Measurements from ENCODE around the gene TMEM132C.

Gene TMEM132C

GRCh38 chr12:128288896-128289295, 21.9 kb downstream of the TMEM132C start:
- DNase-seq: no peak

GRCh38 chr12:128290938-128291337, 24.0 kb downstream of the TMEM132C start:
- DNase-seq: no peak

GRCh38 chr12:128298091-128298748, 31.2 kb downstream of the TMEM132C start:
- no peak for DNase-seq

GRCh38 chr12:128305336-128305892, 38.4 kb downstream of the TMEM132C start:
- DNase-seq: no peak

- DNase-seq: no peak
These were observed 40.8 kb downstream of the TMEM132C start for GRCh38 chr12:128307791-128308190.

- no peak for DNase-seq
These were observed 45.7 kb downstream of the TMEM132C start for GRCh38 chr12:128312661-128313060.

- no peak for DNase-seq
These were observed 47.0 kb downstream of the TMEM132C start for GRCh38 chr12:128313931-128314330.

- no peak for DNase-seq
These were observed 47.6 kb downstream of the TMEM132C start for GRCh38 chr12:128314611-128315010.

GRCh38 chr12:128316078-128316477, 49.1 kb downstream of the TMEM132C start:
- no peak for DNase-seq

- DNase-seq: no peak
These were observed 50.1 kb downstream of the TMEM132C start for GRCh38 chr12:128316973-128317526.

- no peak for DNase-seq
These were observed 51.4 kb downstream of the TMEM132C start for GRCh38 chr12:128318341-128318740.

GRCh38 chr12:128318946-128319345, 52.0 kb downstream of the TMEM132C start:
- no peak for DNase-seq

GRCh38 chr12:128322341-128322740, 55.4 kb downstream of the TMEM132C start:
- DNase-seq: no peak

- no peak for DNase-seq
These were observed 56.4 kb downstream of the TMEM132C start for GRCh38 chr12:128323145-128323920.

- no peak for DNase-seq
These were observed 58.7 kb downstream of the TMEM132C start for GRCh38 chr12:128325646-128326045.

GRCh38 chr12:128326406-128326805, 59.4 kb downstream of the TMEM132C start:
- DNase-seq: no peak

- no peak for DNase-seq
These were observed 62.0 kb downstream of the TMEM132C start for GRCh38 chr12:128328961-128329360.

GRCh38 chr12:128336204-128337070, 69.5 kb downstream of the TMEM132C start:
- no peak for DNase-seq

GRCh38 chr12:128337071-128337345, 70.0 kb downstream of the TMEM132C start:
- DNase-seq: no peak

- DNase-seq: no peak
These were observed 70.6 kb downstream of the TMEM132C start for GRCh38 chr12:128337431-128338170.

- DNase-seq: no peak
These were observed 71.6 kb downstream of the TMEM132C start for GRCh38 chr12:128338386-128339125.

GRCh38 chr12:128339126-128339520, 72.2 kb downstream of the TMEM132C start:
- DNase-seq: no peak
